ENCODE measurements around the gene FRS2.
"Not testable (repeated sequence)": the region's sequence is repeated elsewhere in the genome, so short reads cannot be mapped to it uniquely, and the experiment has no call there.

The FRS2 gene

GRCh38 chr12:69470189-69471075 lies at the start of gene FRS2:
FRS2 (plus strand) TSS chr12:69470388; CDS start chr12:69569031, 98,643 bp downstream.
- DNase-seq (ENCODE audit: low spot score): peak; percentile 81

- no peak for DNase-seq (ENCODE audit: low spot score)
Observed at GRCh38 chr12:69421548-69421947, 48.6 kb upstream of the FRS2 start.

GRCh38 chr12:69423037-69423905 lies 46.9 kb upstream of the FRS2 start:
- DNase-seq (ENCODE audit: low spot score): no peak

- DNase-seq (ENCODE audit: low spot score): no peak
Observed at GRCh38 chr12:69425417-69425816, 44.8 kb upstream of the FRS2 start.

GRCh38 chr12:69428351-69429073 lies 41.7 kb upstream of the FRS2 start:
- DNase-seq (ENCODE audit: low spot score): no peak

- DNase-seq (ENCODE audit: low spot score): no peak
Observed at GRCh38 chr12:69430942-69431590, 39.1 kb upstream of the FRS2 start.

GRCh38 chr12:69431591-69432222 lies 38.5 kb upstream of the FRS2 start:
- DNase-seq (ENCODE audit: low spot score): no peak

GRCh38 chr12:69433653-69434052 lies 36.5 kb upstream of the FRS2 start:
- no peak for DNase-seq (ENCODE audit: low spot score)

- no peak for DNase-seq (ENCODE audit: low spot score)
Observed at GRCh38 chr12:69435644-69436043, 34.5 kb upstream of the FRS2 start.

- no peak for DNase-seq (ENCODE audit: low spot score)
Observed at GRCh38 chr12:69437073-69437472, 33.1 kb upstream of the FRS2 start.

- no peak for DNase-seq (ENCODE audit: low spot score)
Observed at GRCh38 chr12:69438539-69438938, 31.6 kb upstream of the FRS2 start.

GRCh38 chr12:69440016-69440415 lies 30.2 kb upstream of the FRS2 start:
- DNase-seq (ENCODE audit: low spot score): no peak

- no peak for DNase-seq (ENCODE audit: low spot score)
Observed at GRCh38 chr12:69440886-69441285, 29.3 kb upstream of the FRS2 start.

- no peak for DNase-seq (ENCODE audit: low spot score)
Observed at GRCh38 chr12:69442894-69443293, 27.3 kb upstream of the FRS2 start.

GRCh38 chr12:69443916-69444315 lies 26.3 kb upstream of the FRS2 start:
- no peak for DNase-seq (ENCODE audit: low spot score)

- no peak for DNase-seq (ENCODE audit: low spot score)
Observed at GRCh38 chr12:69447892-69448291, 22.3 kb upstream of the FRS2 start.

- DNase-seq (ENCODE audit: low spot score): not testable (repeated sequence)
Observed at GRCh38 chr12:69452598-69453132, 17.5 kb upstream of the FRS2 start.

- no peak for DNase-seq (ENCODE audit: low spot score)
Observed at GRCh38 chr12:69456239-69456638, 13.9 kb upstream of the FRS2 start.

- DNase-seq (ENCODE audit: low spot score): no peak
Observed at GRCh38 chr12:69457433-69457832, 12.8 kb upstream of the FRS2 start.

- no peak for DNase-seq (ENCODE audit: low spot score)
Observed at GRCh38 chr12:69459477-69459876, 10.7 kb upstream of the FRS2 start.

GRCh38 chr12:69464428-69464827 lies 5.8 kb upstream of the FRS2 start:
- DNase-seq (ENCODE audit: low spot score): no peak
